ENCODE measurements around the gene ACP3.

The ACP3 gene

GRCh38 chr3:132283916-132284405 lies 33.2 kb upstream of the ACP3 start:
- DNase-seq (ENCODE audit: low read depth) = peak; percentile 16
- no peak for TF ChIP-seq CTCF (conservative IDR thresholded peaks at IDR 0.05; ENCODE audit: control insufficient read depth, insufficient read depth, low read depth, low read length)
- no peak overlapping the region for H3K4me3 ChIP-seq (ENCODE audit: control insufficient read depth, low read depth, low read length)

- no peak for TF ChIP-seq CTCF (conservative IDR thresholded peaks at IDR 0.05; ENCODE audit: control insufficient read depth, insufficient read depth, low read depth, low read length)
- no peak overlapping the region for H3K4me3 ChIP-seq (ENCODE audit: control insufficient read depth, low read depth, low read length)
- DNase-seq (ENCODE audit: low read depth) = no peak
Measured at GRCh38 chr3:132284781-132285619, 32.2 kb upstream of the ACP3 start.

- no peak for DNase-seq (ENCODE audit: low read depth)
- no peak overlapping the region for H3K4me3 ChIP-seq (ENCODE audit: control insufficient read depth, low read depth, low read length)
- TF ChIP-seq CTCF (conservative IDR thresholded peaks at IDR 0.05; ENCODE audit: control insufficient read depth, insufficient read depth, low read depth, low read length) = no peak
Measured at GRCh38 chr3:132285620-132285945, 31.6 kb upstream of the ACP3 start.

- no peak for TF ChIP-seq CTCF (conservative IDR thresholded peaks at IDR 0.05; ENCODE audit: control insufficient read depth, insufficient read depth, low read depth, low read length)
- no peak for DNase-seq (ENCODE audit: low read depth)
- H3K4me3 ChIP-seq (ENCODE audit: control insufficient read depth, low read depth, low read length) = no peak overlapping the region
Measured at GRCh38 chr3:132286035-132286434, 31.2 kb upstream of the ACP3 start.

GRCh38 chr3:132288357-132288756 lies 28.9 kb upstream of the ACP3 start:
- DNase-seq (ENCODE audit: low read depth) = peak; percentile 78
- no peak overlapping the region for H3K4me3 ChIP-seq (ENCODE audit: control insufficient read depth, low read depth, low read length)
- TF ChIP-seq CTCF (conservative IDR thresholded peaks at IDR 0.05; ENCODE audit: control insufficient read depth, insufficient read depth, low read depth, low read length) = no peak

- no peak for TF ChIP-seq CTCF (conservative IDR thresholded peaks at IDR 0.05; ENCODE audit: control insufficient read depth, insufficient read depth, low read depth, low read length)
- DNase-seq (ENCODE audit: low read depth) = peak; percentile 25
- no peak overlapping the region for H3K4me3 ChIP-seq (ENCODE audit: control insufficient read depth, low read depth, low read length)
Measured at GRCh38 chr3:132289316-132289715, 27.9 kb upstream of the ACP3 start.
